ENCODE measurements around the gene PER2. TPM values are rescaled to one million over a fixed set of nuclear protein-coding genes. Genes with fewer than 3 reads are reported as not detected.
A peak's percentile ranks its signal among the peaks of the same experiment; 100 is the strongest.

Gene PER2
- total and polyA plus RNA-seq, 2 of the 13 experiments (the other 11 are each of a cell fraction or from before 2014, with no cell fraction given): 5.1 to 9.4 TPM

- peak; percentile 98 for TF ChIP-seq MXD1 (CRISPR knock-in tag; IDR thresholded peaks at IDR 0.05)
- TF ChIP-seq RBFOX2 (IDR thresholded peaks at IDR 0.05; ENCODE audit: low read depth, low read length): peak; percentile 39; the same call in 1 of the 2 replicates
- peak; percentile 95; the same call in 1 of the 2 replicates for TF ChIP-seq MED13 (CRISPR knock-in tag; IDR thresholded peaks at IDR 0.05)
- peak; percentile 58; the same call in 1 of the 2 replicates for TF ChIP-seq FOSL2 (CRISPR knock-in tag; IDR thresholded peaks at IDR 0.05)
- peak; percentile 80; the same call in 1 of the 2 replicates for TF ChIP-seq HMG20B (CRISPR knock-in tag; conservative IDR thresholded peaks at IDR 0.05)
- TF ChIP-seq ZNF691 (CRISPR knock-in tag; IDR thresholded peaks at IDR 0.05; ENCODE audit: borderline replicate concordance, low read depth): peak; percentile 61; the same call in 1 of the 2 replicates
- TF ChIP-seq SKIL (CRISPR knock-in tag; IDR thresholded peaks at IDR 0.05; ENCODE audit: borderline replicate concordance): peak; percentile 57
- TF ChIP-seq ZNF589 (CRISPR knock-in tag; conservative IDR thresholded peaks at IDR 0.05): peak; percentile 99
- TF ChIP-seq ZNF264 (CRISPR knock-in tag; IDR thresholded peaks at IDR 0.05): peak; percentile 79; the same call in 1 of the 2 replicates
- no peak for TF ChIP-seq ZUFSP (CRISPR knock-in tag; IDR thresholded peaks at IDR 0.05; ENCODE audit: borderline replicate concordance)
- no peak for TF ChIP-seq TRIM24 (CRISPR knock-in tag; IDR thresholded peaks at IDR 0.05)
- TF ChIP-seq NR0B2 (CRISPR knock-in tag; IDR thresholded peaks at IDR 0.05): peak; percentile 98
- TF ChIP-seq ZFYVE20 (CRISPR knock-in tag; IDR thresholded peaks at IDR 0.05; ENCODE audit: borderline replicate concordance, low read depth): peak; percentile 99
- TF ChIP-seq ZBTB39 (CRISPR knock-in tag; IDR thresholded peaks at IDR 0.05): 0 out of 2 replicates have a peak, but pooled peaks have one; percentile 66
- no peak for TF ChIP-seq SRSF4 (IDR thresholded peaks at IDR 0.05; ENCODE audit: low read depth, low read length, poor library complexity, severe bottlenecking)
- peak; percentile 99 for TF ChIP-seq ZNF773 (CRISPR knock-in tag; IDR thresholded peaks at IDR 0.05; ENCODE audit: borderline replicate concordance)
- peak; percentile 96 for TF ChIP-seq HOXA3 (CRISPR knock-in tag; IDR thresholded peaks at IDR 0.05)
- TF ChIP-seq CSRNP2 (CRISPR knock-in tag; conservative IDR thresholded peaks at IDR 0.05; ENCODE audit: low read depth): peak; percentile 95
Observed at GRCh38 chr2:238238766-238239542, 49.5 kb downstream of the PER2 start (continued).
